Sciatic nerve (tissue), 2 donors: ENCODE data around the gene CDHR4. TPM values are rescaled to one million over a fixed set of nuclear protein-coding genes. Genes with fewer than 3 reads are reported as not detected.
A peak's percentile ranks its signal among the peaks of the same experiment; 100 is the strongest.
"Not testable (repeated sequence)": the region's sequence is repeated elsewhere in the genome, so short reads cannot be mapped to it uniquely, and the experiment has no call there.

Experiments
- ATAC-seq: fragments of 200-7000 bp; cut with Tn5 transposase; one replicate; pipeline ENCODE4 v1.9.1; 2020; ENCODE audit warnings: mild to moderate bottlenecking, moderate library complexity
- DNase-seq: peaks from one replicate; pipeline ENCODE4 v3.0.0-alpha.2; 2020; ENCODE audit warnings: low spot score
- intact Hi-C: fragments of 100-400 bp; cut with DNase I; formaldehyde crosslinking; loops from one replicate; pipeline ENCODE4 v1.14.2; 2022
- total RNA-seq: library from RNA; stranded (reverse); fragmentation: NEBNext Ultra II Directional; extraction: Animal tissue kit (Norgen Biotek cat#: 25700); gene quantifications from one replicate; pipeline ENCODE4 v1.2.1, GENCODE V29; 2021
- donor health status: DM: no; HTN: no; CAD: no.
- donor health status: DM: no; HTN: no; CAD: no.

The CDHR4 gene, protein sequence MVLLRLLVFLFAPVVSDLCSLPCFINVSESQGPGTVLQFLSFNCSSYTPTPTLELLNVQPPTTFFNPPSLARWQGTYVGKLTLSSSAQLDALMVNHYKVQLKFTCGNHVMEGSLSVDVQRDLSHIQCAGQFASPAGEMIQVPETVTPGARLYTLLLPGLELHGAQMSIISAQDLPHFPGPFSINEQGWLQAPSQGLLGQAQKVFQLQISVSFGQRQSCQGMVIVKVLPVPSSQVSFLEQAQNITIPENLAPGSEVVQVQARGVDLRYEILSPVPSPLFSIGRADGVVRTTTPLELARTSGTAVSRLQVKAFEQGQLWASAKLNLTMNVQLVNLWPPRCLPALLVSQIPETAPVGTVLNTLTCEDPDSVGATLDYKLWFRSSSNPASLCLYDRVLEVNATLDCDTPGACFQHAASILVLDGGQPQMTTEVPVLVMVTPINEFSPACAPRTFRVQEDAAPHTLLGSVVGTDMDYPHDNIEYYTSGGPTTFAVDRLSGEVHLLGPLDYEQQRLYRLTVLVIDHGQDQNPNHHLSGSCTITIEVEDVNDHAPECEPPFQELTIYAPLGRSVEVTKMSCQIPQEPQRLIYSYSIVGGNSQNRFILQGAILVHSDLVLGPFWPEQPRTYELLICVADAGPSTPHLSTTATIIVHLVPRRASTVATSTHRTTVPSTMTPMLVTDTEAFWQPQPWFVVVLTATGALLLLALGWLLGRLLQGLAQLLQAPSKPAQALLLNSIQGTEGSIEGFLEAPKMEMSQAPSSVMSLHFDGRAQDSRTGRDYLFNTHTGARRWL
- 1.6 TPM for total RNA-seq

DNA sequence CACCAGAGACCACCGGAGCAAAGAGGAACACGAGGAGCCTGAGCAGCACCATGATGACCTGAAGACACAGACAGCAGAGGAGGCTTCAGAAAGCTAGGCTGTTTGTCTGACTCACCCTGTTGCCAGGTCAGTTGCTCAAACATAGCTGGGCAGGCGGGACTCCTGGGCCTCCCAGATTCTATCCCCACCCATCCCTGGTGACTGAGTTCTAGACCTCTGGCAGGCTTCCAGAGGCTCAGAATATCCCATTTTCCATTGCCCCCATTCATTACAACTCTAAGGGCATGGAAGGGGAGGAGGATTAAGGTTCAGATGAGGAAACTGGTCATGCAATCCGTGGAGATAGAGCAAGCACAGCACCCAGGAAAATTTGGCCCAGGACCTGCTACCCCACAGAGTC is at the start of gene CDHR4:
CDHR4 (minus strand) TSS at position 113 of the 400 bp plus-strand sequence; CDS start at position 52, 61 bp downstream.
- intact Hi-C loops, result no loop called here

DNA sequence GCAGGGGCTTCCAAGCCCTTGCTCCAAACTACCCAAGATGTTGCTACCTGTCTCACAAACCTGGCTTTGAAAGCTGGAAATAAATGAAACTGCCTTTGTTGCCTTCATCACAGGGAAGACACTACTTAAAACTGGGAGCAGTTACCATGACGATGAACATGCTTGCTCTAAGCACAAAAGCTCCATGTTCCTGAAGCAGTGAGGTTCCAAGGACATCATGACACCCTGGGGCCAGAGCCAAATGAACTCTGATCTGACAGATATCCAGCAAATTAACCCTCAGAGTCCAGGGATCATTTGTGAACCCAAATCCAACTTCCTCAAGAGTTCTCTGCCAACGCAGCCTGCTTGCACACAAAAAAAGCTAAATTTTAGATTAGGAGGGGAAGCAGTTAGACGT is 46.0 kb upstream of the CDHR4 start:
- DNase-seq, result no peak
- intact Hi-C loops, result no loop called here
- ATAC-seq, result no peak

More for the DNA sequence above, at the start of gene CDHR4:
- no peak for DNase-seq
- ATAC-seq, result peak; percentile 21

DNA sequence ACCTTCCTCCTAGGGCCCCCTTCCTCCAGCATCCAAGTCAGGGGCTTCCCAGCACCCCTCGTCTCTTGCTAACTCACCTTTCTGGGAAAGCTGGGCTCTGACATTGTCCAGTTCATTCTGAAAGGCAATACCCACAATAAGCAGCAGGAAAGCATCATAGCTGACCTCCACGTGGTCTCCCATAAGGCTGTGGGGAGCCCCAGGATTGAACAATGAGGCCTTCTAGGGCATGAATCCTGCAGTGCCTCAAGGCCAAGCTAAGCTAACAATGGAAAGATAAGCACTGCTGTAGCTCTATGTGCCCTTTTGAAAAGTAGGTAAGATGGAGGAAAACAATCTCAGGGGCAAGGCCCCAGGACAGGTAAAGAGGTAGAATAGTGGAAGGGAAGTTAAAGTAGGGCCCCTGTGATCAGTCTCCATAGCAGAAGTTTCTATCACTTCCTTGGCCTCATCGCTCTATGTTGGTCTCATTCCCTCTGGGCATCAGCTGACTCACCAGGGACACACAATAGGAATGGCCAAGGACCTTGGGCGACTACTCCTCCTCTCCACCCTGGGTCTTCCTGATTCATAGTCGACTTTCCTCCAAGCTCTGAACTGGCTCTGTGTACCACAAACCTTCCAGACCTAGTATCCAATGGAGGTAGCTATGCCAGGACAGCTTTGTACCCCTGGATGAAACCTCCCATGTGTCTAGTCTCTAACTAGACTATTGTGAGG is 45.0 kb upstream of the CDHR4 start:
- intact Hi-C loops, result no loop called here
- no peak for DNase-seq
- ATAC-seq, result no peak

DNA sequence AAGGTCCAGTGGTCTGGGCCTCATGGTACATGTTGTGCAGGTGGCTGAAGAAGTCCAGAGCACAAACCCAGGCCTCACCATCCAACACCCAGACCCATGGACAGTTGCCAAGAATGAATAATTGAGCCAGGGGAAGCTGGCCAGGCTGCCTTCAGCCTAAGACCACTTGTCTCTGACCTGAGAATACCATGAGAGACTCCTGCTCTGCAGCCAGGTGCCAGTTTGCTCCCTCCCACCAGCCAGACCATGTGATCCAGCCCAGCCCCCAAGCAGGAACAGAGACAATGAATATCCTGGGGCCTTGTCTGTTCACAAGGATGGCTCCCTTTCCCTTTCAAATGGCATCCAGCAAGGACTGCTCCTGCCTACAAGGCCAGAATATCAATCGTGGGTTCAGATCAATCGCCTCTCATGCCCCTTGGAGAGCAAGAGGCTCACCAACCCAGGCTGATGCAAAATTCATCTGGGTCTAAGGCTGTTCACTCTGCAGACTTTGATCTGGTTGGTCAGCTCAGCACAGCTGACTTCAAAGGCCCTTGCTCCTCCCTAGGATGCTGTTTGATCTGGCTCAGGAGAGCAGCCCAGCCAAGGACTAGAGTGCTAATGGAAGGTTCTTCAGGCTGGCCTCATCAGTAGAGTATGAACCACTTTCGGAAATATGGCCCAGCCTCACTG is 43.3 kb upstream of the CDHR4 start:
- DNase-seq (no peak), ATAC-seq (no peak)
- intact Hi-C loops, result no loop called here

DNA sequence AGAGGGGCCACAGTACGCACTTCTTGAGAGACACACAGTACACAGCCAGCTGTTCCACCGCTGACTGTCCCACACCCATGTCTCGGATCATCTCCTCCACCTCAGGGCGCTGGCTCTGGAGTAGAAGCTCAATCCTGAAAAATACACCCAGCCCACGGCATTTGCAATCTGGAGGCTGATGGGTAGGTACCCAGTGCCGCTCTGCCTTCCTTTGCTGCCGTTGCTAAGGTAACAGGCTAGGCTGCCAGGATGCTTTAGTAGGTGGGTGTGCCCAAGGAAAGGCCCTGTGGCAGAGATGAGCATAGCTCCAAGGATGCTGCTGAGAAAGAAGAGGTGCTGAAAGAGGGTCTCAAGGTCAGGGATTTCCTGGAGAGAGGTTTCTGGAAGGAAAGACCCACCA is 42.1 kb upstream of the CDHR4 start:
- no peak for ATAC-seq
- DNase-seq, result no peak
- intact Hi-C loops, result no loop called here

DNA sequence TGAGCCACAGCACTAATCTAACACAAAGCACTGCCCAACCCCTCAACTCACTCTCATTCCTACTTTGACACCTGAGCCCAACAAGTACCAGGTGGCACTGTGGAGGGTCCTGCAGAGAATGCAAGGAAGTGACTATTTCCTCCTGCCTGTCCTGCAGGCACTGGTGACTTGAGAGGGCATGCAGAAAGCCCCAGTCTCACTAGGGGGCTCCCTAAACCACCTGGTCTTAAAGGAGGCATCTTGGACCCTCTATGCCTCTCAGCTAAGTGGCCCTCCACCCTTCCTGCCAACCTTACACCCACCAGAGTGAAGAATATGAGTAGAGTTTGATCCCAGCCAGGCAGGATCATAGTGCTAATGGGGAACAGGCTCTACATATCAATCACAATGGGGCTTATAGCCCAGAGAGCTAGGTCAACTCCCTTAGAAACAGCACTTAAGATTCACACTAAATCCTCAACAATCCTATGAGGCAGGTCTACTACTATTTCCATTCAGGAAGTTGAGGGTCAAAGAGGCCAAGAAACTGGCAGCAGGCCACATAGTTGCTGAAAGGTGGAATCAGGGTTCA is 41.5 kb upstream of the CDHR4 start:
- ATAC-seq (no peak), DNase-seq (no peak)
- intact Hi-C loops, result no loop called here

DNA sequence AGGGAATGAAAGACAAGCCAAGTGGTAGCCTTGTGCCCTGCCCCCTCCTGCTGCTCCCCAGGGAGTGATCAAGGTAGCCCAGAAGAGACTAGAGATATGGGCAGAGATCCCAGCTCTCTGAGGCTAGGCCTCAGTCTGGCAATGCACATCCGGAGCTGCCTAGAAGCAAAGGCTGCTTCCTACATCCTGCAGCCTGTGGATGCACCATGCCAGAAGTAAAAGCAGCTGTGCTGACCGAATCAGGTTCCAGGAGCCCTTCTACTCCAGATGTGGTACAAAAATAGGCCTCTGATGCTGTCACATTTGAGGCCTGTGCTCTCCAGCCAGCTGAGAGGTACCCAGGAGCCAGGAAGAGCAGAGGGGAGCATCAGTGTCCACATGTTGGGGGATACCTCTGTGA is 40.7 kb upstream of the CDHR4 start:
- no peak for DNase-seq
- intact Hi-C loops, result no loop called here
- ATAC-seq, result peak; percentile 5

GRCh38 chr3:49839193-49839809 is 39.6 kb upstream of the CDHR4 start:
- DNase-seq, result peak; percentile 92
- intact Hi-C loops, result loop anchor here (1.0 kb wide), 1 partner anchor 37 kb away; no protein-coding TSS in a partner anchor
- ATAC-seq, result peak; percentile 91

GRCh38 chr3:49831341-49831740 is 31.7 kb upstream of the CDHR4 start:
- DNase-seq (no peak), ATAC-seq (no peak)
- intact Hi-C loops, result no loop called here

DNA sequence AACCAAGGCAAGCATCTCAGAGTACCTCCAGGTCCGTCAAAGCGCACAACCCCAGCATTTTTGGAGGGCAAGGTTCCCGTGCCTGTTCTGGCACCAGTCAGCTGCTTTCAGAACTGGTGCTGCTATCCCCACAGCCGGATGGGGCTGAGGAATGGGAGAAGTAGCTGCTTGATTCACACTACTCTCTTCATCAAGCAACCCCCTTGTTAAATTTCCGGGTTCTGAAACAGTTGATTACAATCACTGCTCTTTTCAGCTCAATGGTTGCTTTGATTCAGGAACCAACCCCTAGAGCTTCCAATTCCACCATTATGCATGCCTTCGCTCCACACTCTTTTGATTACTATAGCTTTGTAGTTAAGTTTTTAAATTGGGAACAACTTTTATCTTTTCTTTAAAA is 26.3 kb upstream of the CDHR4 start:
- intact Hi-C loops, result no loop called here
- no peak for DNase-seq
- ATAC-seq, result no peak

DNA sequence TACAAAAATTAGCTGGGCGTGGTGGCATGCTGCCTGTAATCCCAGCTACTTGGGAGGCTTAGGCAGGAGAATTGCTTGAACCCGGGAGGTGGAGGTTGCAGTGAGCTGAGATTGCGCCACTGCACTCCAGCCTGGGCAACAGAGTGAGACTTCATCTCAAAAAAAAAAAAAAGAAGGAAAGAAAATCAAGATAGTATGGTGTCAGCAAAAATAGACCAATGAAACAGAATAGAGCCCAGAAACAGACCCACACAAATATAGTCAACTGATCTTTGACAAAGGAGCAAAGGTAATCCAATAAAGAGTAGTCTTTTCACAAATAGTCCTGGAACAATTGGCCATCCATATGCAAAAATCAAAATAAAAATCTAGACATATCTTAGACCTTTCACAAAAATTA is 23.5 kb upstream of the CDHR4 start:
- intact Hi-C loops, ATAC-seq, DNase-seq: not testable (repeated sequence)

GRCh38 chr3:49813497-49814174 is 14.0 kb upstream of the CDHR4 start, which contains the start of gene UBA7:
TSS of gene UBA7 (minus strand) at chr3:49813953. CDS start at chr3:49813787, 166 bp downstream.
- intact Hi-C loops, result no loop called here
- DNase-seq, result peak; percentile 66

GRCh38 chr3:49812916-49813496 is 13.3 kb upstream of the CDHR4 start:
- DNase-seq, result no peak
- intact Hi-C loops, result no loop called here
- ATAC-seq, result peak; percentile 18

More at GRCh38 chr3:49813497-49814174, 14.0 kb upstream of the CDHR4 start, which contains the start of gene UBA7:
- peak; percentile 92 for ATAC-seq

DNA sequence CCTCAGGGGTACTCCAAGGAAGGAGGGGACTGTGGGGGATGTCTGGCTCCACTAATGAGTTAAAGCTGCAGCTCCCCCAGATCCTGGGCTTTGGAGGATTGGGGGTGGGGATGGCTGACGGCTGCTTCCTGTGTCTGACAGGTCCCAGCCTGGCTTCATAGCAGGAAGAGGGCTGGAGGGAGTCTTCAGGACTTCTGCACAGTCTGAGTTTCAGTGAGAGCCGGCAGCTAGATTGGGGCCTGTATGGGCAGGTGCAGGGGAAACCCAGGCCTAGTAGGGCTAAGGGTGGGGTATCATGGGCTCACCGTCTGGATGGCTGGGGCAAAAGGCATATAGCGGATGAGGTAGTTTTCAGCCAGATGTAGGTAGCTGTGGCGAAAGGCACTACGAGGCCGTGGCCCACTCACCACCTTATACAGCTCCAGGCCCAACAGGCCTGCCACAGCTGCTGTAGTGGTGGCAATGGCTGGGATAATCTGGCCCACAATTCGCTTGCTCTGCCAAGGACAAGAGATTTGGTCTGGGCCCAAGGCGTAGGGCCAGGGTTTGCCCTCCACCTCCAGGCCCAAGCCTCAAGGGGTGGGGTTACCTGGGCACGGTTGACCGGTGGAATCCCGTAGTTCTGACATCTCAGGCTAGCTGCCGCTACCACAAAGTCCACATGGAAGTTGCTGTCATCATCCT is 7.9 kb upstream of the CDHR4 start:
- ATAC-seq (no peak), DNase-seq (no peak)
- intact Hi-C loops, result no loop called here

GRCh38 chr3:49806850-49807249 is 7.2 kb upstream of the CDHR4 start:
- intact Hi-C loops, result no loop called here
- ATAC-seq (no peak), DNase-seq (no peak)

DNA sequence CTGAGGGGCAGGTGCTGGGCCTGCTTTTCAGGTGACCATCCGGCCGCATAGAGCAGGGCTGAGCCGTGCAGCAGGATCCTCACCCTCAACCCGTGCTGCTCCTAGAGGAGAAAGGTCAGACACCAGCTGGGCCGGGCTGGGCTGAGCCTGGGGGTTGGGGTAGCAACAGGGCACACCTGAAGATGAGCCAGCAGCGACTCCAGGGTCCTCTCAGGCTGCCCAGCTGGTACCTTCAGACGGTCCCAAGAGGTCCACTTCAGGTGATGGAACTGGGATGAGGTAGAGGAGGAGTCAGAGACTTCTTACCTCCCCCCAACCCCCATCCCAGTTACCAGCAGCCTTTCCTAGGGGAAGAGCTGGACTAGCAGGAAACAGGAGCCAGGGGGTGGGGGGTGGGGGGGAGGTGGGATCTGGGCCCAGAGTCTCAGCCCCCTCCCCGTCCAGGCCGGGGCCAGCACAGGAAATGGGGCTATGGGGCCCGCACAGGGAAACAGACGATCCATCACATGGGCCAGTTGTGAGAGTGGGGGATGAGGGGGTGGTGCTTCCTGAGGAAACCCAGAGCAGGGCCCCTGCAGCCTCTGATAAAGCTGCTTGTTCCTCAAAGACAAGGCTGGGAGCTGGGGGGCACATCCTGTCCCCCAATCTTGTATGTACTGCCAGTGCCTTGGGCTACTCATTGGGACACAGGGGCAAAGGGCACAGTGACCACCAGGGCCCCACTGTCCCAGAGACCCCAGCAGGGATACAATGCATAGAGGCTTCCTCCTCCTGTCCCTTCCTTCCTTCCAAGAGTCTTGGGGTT is 6.4 kb upstream of the CDHR4 start:
- DNase-seq (no peak), ATAC-seq (peak; percentile 20)
- intact Hi-C loops, result no loop called here
